ENCODE results near the gene COL15A1.

Gene COL15A1

GRCh38 chr9:99040911-99041582 is 97.3 kb downstream of the COL15A1 start:
- DNase-seq = no peak

- DNase-seq = no peak
These were observed 97.9 kb downstream of the COL15A1 start for GRCh38 chr9:99041618-99042017.

GRCh38 chr9:99042620-99043019 is 98.9 kb downstream of the COL15A1 start:
- no peak for DNase-seq

DNA sequence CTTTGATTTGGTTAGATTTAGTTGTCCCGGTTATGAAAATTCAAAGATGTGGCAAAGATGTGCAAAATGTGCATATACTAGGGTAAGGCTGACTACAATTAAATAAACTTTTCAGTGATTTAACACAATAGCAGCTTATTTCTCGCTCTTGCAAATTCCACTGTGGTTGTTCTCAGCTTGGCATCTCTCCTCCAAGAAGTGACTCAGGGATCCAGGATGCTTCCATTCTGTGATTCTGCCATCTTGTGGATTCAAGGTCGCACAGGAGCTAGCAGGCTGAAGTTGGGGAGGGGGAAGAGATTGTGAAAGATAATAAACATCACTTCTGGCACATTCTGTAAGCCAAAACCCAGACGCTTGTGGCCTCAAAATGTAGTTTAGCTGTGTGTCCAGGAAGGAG is 101.1 kb downstream of the COL15A1 start:
- DNase-seq = no peak

DNA sequence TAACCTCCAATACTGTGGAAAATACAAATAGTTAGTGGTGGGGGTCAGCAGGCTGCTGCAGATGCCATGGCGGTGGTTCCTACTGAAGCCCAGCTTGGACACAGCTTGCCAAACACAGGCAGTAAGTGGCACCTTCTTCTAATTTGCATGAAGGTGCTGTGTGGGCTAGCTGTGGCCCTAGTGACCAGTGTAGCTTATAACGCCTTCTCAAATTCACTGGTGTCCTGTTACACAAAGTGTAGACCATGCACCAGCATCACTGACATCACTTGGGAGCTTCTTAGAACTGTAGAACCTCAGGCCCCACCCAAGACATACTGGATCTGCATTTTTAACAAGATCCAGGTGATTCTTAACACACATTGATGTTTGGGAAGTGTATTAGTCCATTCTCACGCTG is 102.4 kb downstream of the COL15A1 start:
- DNase-seq = no peak

DNA sequence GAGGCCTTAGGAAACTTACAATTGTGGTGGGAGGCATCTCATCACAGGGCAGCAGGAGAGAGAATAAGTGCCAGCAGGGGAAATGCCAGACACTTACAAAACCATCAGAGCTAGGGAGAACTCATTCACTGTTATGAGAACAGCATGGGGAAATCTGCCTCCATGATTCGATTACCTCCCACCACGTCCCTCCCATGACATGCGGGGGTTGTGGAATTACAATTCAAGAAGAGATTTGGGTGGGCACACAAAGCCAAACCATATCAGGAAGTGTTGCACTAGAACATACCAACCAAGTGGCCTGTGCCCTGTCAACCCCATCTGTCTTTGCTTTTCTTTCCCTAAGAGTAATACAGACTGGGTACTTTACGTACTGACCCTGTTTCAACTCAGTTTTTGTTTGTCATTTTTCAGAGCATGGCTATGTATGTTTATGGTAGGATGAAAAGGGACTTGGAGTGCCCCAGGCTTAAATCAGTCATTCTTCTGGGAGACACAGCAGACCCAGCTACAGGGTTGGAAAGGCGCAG is 102.9 kb downstream of the COL15A1 start:
- DNase-seq = no peak

DNA sequence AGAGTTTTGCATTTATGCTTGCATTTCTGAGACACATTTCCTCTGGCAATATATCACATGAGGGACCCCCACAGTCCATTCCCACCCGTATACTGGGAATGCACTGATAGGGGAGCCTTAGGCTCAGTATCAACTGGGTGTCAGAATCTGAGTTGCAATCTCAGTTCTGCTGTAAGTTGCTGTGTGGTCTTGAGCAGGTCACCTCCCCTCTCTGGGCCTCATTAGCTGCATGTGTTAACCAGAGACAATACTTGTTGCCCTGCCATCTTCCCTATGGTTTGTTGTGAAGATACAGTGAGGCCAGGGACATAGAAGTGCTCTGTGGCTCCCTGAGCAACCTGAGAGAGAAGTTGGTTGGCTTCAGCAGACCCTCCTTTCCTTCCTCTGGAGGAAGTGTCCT is 105.5 kb downstream of the COL15A1 start:
- no peak for DNase-seq

- DNase-seq = no peak
These were observed 105.9 kb downstream of the COL15A1 start for GRCh38 chr9:99049641-99050040.

- DNase-seq = no peak
These were observed 106.7 kb downstream of the COL15A1 start for GRCh38 chr9:99050292-99050911.

DNA sequence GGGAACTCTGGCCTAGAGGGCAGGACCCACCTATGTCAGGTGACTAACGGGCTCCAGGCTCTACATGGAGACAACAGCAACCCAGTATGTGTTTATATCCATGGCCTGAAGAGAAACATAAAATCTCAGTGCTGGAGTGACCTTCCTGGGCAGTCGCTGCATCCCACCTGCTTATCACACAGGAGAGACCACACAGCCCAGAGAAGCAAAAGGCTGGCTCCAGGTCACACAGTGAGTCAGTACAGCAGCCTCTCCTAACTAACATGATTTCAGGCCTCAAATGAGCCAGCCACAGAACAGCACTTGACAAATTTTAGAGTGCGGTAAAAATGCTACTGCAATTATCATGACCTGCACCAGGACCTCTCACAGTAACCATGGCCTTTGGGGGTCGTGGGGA is 107.2 kb downstream of the COL15A1 start:
- no peak for DNase-seq

- DNase-seq = no peak
These were observed 107.7 kb downstream of the COL15A1 start for GRCh38 chr9:99051406-99051805.

GRCh38 chr9:99051851-99052250 is 108.1 kb downstream of the COL15A1 start:
- DNase-seq = no peak

DNA sequence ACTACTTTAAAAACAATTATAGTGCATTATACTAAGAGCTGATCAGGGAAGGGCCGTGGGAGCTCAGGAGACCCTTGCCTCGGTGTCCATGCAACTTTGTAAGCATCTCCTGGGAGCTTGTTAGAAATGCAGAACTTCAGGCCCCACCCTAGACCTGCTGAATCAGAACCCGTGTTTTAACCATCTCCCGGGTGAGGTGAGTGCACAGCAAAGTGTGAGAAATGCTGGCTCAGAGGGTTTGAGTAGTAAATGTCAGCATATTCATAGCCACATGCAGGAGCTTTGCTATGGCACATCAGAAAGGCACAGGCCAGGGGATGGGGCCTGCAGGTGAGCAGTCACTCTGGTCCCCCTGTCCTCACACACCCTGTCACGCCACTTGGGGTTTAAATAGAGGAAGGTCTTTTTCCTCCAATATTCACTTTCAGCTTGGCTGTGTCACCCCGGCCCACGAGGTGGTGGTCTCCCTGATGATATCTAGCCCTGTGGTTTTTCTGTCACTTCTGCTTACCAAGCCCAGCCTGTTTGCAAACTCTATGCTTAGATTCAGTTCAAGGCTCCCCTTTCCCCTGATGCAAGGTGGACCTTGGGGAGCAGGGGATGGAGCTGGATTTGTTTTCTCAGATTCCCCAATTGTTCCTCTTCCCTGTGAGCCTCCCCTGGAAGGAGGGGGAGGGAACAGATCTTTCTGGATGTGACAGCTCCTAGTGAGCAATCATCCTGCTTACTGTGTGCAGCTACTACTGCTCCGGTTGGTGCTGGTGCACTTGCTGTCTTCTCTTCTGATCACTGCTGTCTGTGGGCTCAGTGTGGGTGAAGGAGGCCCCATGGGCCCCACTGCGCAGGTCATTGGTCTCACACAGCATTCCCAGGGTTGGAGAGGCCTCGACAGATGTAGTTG is 109.4 kb downstream of the COL15A1 start:
- no peak for DNase-seq

- DNase-seq = no peak
These were observed 110.9 kb downstream of the COL15A1 start for GRCh38 chr9:99054581-99054980.

DNA sequence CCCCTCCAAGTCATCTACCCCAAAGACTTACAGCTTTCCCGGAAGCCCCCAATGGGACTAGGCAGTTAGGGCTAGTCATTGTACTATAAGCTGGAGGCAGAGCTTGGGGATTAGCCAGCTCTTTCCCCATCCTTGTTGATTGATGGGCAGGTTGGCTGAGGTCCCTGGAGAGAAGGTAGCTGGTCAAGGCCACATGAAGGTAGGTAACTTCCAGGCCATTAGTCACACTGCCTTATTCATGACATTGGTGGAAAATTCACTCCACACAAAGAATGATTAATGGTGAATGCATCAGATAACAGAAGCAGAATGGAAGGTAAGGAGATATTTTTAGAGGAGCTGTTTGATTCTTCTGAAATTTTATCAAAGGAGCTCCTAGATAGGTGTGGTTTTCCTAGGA is 111.7 kb downstream of the COL15A1 start:
- no peak for DNase-seq

DNA sequence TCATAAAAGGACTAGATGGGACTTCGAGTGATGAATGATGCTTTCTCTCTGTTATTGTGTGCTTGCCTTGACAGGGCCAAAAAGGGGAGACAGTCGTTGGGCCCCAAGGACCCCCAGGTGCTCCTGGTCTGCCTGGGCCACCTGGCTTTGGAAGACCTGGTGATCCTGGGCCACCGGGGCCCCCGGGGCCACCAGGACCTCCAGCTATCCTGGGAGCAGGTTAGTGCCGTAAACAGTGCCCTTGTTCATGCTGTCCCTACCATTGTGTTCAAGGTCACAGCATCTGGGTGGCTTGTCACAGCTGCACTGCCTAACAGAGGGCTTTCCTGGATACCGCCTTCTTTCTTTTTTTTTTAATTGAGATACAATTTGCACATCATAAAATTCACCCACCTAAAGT is 112.5 kb downstream of the COL15A1 start:
- DNase-seq = no peak

DNA sequence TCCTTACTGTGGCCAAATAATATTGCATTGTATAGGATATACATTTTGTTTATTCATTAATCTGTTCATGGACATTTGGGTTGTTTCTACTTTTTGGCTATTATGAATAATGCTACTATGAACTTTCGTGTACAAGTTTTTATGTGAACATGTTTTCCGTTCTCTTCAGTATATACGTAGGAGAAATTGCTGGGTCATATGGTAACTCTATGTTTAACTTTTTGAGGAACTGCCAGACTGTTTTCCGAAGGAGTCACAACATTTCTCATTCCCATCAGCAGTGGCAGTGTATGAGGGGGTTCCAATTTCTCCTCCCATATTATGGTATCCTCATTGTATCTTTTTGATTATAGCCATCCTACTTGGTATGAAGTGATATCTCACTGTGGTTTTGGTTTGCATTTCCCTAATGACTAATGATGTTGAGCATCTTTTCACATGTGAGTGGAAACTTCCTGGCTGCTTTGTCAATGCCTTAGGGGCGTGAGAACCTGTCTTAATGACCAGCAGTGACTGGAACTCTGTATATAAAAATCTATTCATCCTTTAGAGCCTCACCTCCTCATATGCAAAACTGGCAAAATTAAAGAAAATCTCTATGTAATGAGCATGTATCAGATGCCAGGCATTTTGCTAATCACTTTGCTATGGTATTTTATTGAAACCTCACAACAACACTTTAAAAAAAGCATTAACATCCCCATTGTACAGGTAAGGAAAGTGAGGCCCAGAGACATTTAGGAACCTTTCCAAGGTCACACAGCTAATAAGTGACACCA is 113.4 kb downstream of the COL15A1 start:
- DNase-seq = peak; percentile 67

GRCh38 chr9:99057665-99058625 is 114.2 kb downstream of the COL15A1 start:
- peak; percentile 85 for DNase-seq

GRCh38 chr9:99058964-99059921 is 115.5 kb downstream of the COL15A1 start:
- no peak for DNase-seq

- DNase-seq = no peak
These were observed 116.9 kb downstream of the COL15A1 start for GRCh38 chr9:99060621-99061020.

All from activated effector memory CD4-positive, alpha-beta T cell treated with anti-CD3 and anti-CD28 coated beads, Interleukin-2, amount 50 U/mL, for 16 hours (primary cell).